ENCODE measurements around the gene ITIH1. TPM values are rescaled to one million over a fixed set of nuclear protein-coding genes. Genes with fewer than 3 reads are reported as not detected.
A peak's percentile ranks its signal among the peaks of the same experiment; 100 is the strongest.

ITIH1 gene
- total RNA-seq, 1 donor from 2014 or later, result not detected

DNA sequence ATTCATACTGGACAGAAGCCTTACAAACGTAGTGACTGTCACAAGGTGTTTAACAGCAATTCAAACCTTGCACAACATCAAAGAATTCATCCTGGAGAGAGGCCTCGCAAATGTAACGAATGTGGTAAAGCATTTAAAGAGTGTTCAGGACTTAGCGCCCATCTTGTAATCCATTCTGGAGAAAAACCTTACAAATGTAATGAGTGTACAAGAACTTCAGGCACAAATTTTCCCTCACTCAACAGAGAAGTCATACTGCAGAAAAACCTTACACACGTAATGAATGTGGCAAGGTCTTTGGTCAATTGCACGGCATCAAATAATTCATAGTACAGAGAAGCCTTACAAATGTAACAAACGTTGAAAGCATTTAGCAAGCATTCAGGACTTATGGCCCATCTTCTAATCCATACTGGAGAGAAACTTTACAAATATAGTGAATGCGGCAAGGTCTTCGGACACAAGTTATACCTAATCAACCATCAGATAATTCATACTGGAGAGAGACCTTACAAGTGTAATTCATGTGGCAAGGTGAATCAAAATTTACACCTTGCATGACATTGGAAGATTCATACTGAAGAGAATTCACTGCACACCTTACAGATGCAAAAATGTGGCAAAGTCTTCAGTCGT is 44.0 kb upstream of the ITIH1 start:
- Mint-ChIP-seq H3K4me1 (ENCODE audit: unreplicated experiment) (no peaks in the 10 kb centered on the region), H3K4me3 (ENCODE audit: unreplicated experiment) (peak overlapping the region; percentile 60), H3K36me3 (ENCODE audit: low read depth, unreplicated experiment) (peaks cover 61% of the 10 kb centered on the region), H3K27me3 (ENCODE audit: unreplicated experiment) (no peaks in the 10 kb centered on the region), H3K27ac (ENCODE audit: unreplicated experiment) (no peak overlapping the region), H3K9me3 (ENCODE audit: unreplicated experiment) (no peaks in the 10 kb centered on the region)
- no peak for DNase-seq (ENCODE audit: low spot score)
- TF ChIP-seq, protein P1, sequence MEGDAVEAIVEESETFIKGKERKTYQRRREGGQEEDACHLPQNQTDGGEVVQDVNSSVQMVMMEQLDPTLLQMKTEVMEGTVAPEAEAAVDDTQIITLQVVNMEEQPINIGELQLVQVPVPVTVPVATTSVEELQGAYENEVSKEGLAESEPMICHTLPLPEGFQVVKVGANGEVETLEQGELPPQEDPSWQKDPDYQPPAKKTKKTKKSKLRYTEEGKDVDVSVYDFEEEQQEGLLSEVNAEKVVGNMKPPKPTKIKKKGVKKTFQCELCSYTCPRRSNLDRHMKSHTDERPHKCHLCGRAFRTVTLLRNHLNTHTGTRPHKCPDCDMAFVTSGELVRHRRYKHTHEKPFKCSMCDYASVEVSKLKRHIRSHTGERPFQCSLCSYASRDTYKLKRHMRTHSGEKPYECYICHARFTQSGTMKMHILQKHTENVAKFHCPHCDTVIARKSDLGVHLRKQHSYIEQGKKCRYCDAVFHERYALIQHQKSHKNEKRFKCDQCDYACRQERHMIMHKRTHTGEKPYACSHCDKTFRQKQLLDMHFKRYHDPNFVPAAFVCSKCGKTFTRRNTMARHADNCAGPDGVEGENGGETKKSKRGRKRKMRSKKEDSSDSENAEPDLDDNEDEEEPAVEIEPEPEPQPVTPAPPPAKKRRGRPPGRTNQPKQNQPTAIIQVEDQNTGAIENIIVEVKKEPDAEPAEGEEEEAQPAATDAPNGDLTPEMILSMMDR (IDR thresholded peaks at IDR 0.05; ENCODE audit: unreplicated experiment), result no peak

DNA sequence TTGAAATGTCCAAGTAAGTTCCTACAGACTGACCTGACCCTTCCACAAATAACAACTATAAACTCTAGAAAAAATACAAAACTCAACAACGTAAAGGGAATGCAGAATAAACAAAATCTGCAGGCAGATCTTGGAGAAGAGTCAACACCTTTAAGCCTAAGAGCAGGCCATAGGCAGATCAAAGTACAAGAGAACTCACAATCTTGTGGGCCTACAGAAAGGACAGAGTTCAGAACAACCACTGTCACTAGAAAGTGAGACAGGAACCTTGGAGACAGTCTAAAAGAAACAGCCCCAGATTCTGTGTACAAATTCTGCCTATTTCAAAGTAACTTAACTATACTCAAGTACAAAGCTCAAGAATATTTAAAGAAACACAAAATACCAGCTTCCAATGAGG is 37.7 kb upstream of the ITIH1 start:
- Mint-ChIP-seq H3K4me1 (ENCODE audit: unreplicated experiment) (no peaks in the 10 kb centered on the region), H3K4me3 (ENCODE audit: unreplicated experiment) (no peak overlapping the region), H3K9me3 (ENCODE audit: unreplicated experiment) (no peaks in the 10 kb centered on the region), H3K27ac (ENCODE audit: unreplicated experiment) (no peak overlapping the region), H3K36me3 (ENCODE audit: low read depth, unreplicated experiment) (peaks cover 42% of the 10 kb centered on the region), H3K27me3 (ENCODE audit: unreplicated experiment) (no peaks in the 10 kb centered on the region)
- TF ChIP-seq, protein P1 (IDR thresholded peaks at IDR 0.05; ENCODE audit: unreplicated experiment), result no peak
- DNase-seq (ENCODE audit: low spot score), result no peak

DNA sequence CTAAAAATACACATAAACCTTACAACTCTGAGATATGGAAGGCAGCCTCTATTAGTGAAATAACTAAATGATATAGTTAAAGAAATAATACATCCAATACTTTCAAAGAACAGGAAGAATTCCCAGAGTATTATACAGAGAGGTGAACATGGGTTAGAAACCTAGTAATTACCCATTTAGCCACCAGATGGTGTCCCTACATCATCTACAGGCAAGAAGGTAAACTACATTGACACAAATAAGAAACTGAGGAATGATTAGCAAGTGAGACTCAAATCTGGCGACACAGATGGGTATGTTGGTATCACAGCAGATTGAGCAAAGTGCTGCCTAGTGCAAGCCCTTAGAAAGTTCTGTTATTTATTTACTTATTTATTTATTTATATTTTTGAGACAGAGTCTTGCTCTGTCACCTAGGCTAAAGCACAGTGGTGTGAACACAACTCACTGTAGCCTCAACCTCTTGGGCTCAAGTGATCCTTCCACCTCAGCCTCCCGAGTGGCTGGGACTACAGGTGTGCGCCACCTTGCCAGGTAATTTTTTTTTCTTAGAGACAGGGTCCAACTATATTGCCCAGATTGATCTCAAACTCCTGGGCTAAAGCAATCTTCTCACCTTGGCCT is 34.9 kb upstream of the ITIH1 start:
- Mint-ChIP-seq H3K36me3 (ENCODE audit: low read depth, unreplicated experiment) (peaks cover 45% of the 10 kb centered on the region), H3K4me3 (ENCODE audit: unreplicated experiment) (no peak overlapping the region), H3K9me3 (ENCODE audit: unreplicated experiment) (no peaks in the 10 kb centered on the region), H3K27ac (ENCODE audit: unreplicated experiment) (no peak overlapping the region), H3K4me1 (ENCODE audit: unreplicated experiment) (no peaks in the 10 kb centered on the region), H3K27me3 (ENCODE audit: unreplicated experiment) (no peaks in the 10 kb centered on the region)
- TF ChIP-seq, protein P1 (IDR thresholded peaks at IDR 0.05; ENCODE audit: unreplicated experiment), result peak; percentile 42
- DNase-seq (ENCODE audit: low spot score), result no peak

DNA sequence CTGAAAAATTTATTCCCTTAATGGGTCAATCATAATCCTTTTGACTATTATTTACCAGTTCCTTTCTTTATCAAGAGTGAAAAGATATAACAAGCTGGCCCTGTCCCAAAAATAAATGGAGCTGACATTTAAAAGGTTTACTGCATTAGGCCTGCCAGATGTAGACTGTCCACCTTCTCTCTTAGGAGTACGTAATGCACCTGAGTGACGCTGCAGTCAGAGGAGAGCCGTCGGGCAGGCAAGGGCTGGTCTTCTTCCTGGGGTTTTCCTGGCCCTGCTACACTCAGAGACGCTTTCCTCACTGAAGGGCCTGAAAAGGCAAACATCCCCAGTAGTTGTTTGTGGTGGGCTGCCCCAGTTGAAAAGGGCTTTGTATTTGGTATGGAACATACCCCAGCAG is 34.2 kb upstream of the ITIH1 start:
- Mint-ChIP-seq H3K27ac (ENCODE audit: unreplicated experiment) (no peak overlapping the region), H3K27me3 (ENCODE audit: unreplicated experiment) (no peaks in the 10 kb centered on the region), H3K9me3 (ENCODE audit: unreplicated experiment) (no peaks in the 10 kb centered on the region), H3K36me3 (ENCODE audit: low read depth, unreplicated experiment) (peaks cover 45% of the 10 kb centered on the region), H3K4me1 (ENCODE audit: unreplicated experiment) (no peaks in the 10 kb centered on the region), H3K4me3 (ENCODE audit: unreplicated experiment) (no peak overlapping the region)
- no peak for DNase-seq (ENCODE audit: low spot score)
- TF ChIP-seq, protein P1 (IDR thresholded peaks at IDR 0.05; ENCODE audit: unreplicated experiment), result no peak

DNA sequence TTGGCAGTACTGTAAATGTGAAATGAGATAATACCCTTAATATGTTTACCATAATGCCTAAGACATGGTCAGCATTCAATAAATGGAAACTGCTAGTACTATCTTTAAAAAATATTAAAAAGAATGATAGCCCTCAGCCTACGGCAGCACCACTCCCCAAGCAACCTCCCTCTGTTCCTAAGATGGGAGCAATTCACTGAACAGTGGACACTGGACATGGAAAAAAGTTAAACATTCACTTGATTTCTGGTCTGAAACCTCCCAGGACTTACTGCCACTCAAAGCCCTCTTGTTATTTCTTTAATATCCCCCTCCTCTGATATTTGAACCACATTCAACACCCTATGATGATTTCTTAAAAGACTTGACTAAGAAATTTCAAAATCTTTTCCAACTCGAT is 33.7 kb upstream of the ITIH1 start:
- no peak overlapping the region for H3K27ac Mint-ChIP-seq (ENCODE audit: unreplicated experiment)
- no peaks in the 10 kb centered on the region for H3K27me3 Mint-ChIP-seq (ENCODE audit: unreplicated experiment)
- H3K9me3 Mint-ChIP-seq (ENCODE audit: unreplicated experiment), result no peaks in the 10 kb centered on the region
- no peak for DNase-seq (ENCODE audit: low spot score)
- TF ChIP-seq, protein P1 (IDR thresholded peaks at IDR 0.05; ENCODE audit: unreplicated experiment), result no peak
- H3K4me3 Mint-ChIP-seq (ENCODE audit: unreplicated experiment), result no peak overlapping the region
- H3K4me1 Mint-ChIP-seq (ENCODE audit: unreplicated experiment), result no peaks in the 10 kb centered on the region
- peaks cover 50% of the 10 kb centered on the region for H3K36me3 Mint-ChIP-seq (ENCODE audit: low read depth, unreplicated experiment)
